ENCODE measurements around the gene MYD88.

The MYD88 gene

DNA sequence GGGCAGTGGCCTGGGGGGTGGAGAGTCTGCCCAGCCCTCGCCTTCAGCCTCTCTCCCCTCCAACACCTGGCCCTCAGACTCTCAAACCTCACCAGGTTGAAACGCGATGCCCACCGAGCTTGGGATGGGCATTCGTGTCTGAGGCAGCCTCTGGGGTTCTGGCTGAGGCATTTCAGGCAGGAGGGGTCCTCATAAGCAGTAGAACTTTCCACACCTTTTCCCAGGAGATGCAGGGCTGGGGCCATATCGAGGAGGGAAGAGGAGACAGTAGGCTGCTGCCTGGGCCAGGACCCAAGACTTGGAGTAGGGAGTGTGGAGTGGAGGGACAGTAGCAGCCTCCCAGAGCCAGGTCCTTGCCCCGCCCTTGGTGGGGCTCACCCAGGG, 26.1 kb upstream of the MYD88 start:
- no peak for DNase-seq (ENCODE audit: low read depth)

DNA sequence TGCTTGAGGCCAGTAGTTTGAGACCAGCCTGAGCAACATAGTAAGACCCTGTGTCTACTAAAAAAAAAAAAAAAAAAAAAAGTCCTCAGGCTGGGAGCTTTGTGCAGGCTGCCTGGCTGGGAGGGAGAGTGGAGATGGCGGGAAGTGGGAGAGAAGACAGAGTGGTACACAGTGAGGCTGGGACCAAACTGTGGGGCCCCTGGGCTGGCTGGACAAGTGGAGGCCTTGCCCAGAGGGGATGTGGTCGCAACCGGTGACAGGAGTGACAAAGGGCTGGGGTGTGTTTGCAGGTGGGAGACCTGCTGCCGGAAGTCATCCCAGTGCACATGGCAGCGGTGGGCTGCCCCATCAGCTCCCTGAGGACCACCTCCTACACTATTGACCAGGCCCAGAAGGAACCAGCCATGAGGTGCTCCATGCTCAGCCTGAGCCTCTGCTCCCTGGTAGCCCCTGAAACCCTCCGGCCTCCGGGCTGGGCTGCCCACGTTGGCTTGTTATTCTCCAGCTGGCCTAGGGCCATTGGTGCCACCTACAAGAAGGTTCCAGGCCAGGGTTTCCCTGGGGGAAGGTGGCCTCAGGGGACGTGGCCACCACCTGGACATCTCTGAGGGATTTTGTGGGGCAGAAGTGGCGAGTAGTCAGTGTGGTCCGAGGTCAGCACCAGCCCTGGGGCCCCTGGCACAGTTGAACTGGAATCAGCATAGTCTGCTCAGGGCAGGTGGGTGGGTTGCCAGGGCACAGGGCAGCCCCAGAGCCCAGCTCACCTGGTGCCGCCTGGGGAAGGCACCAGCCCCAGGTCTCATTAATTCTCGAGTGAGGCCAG, 24.2 kb upstream of the MYD88 start:
- DNase-seq (ENCODE audit: low read depth): no peak

DNA sequence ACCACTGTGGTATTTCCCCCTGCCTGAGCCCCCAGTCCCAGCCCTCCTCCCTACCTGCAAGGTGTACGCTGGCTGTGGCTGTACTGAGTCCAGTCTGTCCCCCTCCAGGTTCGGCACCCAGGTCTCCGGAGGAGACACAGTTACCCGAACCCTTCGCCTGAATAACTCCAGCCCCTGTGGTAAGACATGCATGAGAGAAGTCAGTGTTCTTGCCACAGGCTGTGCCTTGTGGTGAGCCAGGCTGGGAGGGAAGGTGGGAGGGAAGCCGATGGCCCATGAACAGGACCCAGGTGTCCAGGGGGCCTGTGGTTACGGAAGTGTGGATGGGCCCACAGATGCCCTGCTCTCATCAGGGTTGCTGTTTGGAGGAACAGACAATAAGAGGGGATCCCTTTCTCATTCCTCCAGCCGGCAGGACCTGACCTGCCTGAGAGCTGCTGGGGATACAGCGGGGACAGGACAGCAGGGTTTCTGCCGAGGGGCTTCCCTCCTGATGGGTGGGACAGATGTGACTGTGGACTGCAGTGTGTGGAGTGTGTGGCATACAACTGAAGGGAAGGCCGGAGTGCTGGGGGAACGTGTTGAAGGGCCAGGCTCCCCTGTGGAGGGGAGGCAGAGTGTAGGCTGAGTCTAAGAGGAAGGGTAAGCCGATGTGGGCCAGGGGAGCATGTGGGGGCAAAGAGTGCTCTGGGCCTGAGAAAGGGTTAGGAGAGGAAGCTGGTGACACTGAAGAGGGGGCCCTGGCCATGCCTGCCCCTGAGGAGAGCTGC, 23.4 kb upstream of the MYD88 start:
- DNase-seq (ENCODE audit: low read depth): no peak

DNA sequence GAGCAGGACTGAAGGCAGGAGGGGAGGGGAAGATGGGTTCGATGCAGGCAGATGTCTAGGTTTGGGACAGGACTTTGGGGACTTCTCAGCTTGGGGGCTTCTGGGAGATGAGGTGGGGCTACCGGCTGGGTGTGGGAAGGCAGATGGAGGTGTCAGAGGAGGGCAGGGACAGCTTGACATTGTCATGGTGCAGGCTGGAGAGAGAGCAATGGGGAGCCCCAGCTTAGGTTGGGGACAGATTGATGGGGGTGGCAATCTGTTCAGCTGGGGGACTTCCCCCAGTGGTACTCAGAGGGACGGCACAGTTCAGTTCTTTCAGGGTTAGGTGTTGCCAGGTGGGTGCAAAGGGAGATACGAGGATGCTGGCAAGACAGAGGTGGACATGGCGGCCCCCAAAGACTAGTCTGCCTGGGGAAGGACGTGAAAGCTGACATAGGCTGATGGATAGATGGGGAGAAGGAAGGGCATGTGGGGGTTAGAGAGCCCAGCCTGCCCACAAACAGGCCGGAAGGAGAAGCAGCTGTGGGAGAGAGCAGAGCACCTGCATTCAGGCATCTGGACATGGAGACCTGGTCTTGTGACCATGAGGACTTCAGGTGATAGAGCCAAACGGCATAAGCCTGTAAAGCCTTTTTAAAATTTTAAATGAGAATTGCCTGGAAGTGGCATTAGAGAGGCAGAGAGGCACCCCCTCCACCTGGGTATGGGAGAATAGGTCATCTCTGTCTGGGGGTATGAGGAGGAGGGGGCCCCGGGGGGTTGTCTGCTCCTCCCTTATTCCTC, 22.6 kb upstream of the MYD88 start:
- no peak for DNase-seq (ENCODE audit: low read depth)

DNA sequence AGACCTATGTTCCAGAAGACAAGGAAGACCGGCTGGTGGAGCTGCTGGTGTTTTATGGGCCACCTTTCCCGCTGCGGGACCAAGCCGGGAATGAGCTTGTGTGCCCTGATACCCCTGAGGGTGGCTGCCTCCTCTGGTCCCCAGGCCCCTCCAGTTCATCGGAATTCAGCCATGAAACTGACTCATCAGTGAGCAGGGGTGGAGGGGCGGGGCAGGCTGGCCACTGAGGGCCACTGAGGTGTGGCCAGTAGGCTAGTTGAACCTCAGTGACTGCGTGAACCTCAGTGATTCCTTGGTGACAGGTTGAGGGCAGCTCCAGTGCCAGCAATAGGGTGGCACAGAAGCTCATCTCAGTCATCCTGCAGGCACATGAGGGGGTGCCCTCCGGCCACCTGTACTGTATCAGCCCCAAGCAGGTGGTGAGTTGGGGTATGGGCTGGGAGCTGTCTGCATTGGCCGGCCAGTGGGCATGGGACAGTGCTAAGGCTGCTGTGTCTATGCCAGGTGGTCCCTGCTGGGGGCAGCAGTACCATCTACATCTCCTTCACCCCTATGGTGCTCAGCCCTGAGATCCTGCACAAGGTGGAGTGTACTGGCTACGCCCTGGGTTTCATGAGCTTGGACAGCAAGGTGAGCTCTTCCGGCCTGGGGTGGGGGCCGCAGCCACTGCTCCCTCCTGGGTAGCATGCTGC, 21.8 kb upstream of the MYD88 start:
- no peak for DNase-seq (ENCODE audit: low read depth)

DNA sequence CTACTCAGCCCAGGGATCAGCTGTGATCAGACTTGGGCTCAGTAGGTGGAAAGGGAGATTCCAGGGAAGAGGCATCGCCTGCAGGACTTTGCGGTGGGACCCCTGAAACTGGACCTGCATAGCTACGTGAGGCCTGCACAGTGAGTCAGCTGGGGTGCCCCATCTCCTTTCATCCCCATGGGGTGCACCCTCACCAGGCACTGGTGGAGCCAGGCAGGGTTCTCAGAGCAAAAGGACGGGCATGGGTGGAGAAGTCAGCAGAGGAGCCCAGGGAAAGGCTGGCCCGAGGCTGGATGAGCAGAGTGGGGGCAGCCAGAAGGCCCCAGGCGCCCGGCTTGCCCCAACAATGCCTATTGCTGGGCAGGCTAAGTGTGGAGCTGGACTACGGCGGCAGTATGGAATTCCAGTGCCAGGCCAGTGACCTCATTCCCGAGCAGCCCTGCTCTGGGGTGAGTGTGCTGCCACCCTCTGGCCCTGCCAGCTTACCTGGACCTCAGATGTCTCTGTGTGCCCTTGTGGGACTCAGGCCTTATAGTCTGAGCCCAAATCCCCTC, 21.2 kb upstream of the MYD88 start:
- no peak for DNase-seq (ENCODE audit: low read depth)

DNA sequence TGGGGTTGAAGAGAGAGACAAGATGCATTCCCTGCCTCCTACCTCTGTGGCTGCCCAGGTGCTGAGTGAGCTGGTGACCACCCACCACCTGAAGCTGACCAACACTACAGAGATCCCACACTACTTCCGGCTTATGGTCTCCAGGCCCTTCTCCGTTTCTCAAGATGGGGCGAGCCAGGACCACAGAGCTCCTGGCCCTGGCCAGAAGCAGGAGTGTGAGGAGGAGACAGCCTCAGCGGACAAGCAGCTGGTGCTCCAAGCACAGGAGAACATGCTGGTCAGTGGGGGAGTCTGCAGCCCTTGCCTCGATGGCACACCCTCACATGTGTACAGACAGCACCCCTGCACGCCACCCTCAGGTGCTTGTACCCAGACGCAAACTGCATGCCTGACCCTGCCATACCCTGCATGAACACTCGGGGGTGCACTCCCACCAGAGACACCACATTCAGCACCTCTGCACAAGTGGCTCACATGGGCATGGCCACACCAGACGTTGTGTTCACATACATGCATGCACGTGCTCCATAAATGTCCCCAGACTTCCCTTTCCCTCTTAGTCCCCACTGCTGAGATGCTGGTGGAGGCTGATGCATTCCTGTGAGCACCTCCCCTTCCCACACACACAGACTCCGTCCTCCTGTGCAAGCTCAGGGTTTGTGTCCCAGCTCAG, 20.6 kb upstream of the MYD88 start:
- peak; percentile 50 for DNase-seq (ENCODE audit: low read depth)

DNA sequence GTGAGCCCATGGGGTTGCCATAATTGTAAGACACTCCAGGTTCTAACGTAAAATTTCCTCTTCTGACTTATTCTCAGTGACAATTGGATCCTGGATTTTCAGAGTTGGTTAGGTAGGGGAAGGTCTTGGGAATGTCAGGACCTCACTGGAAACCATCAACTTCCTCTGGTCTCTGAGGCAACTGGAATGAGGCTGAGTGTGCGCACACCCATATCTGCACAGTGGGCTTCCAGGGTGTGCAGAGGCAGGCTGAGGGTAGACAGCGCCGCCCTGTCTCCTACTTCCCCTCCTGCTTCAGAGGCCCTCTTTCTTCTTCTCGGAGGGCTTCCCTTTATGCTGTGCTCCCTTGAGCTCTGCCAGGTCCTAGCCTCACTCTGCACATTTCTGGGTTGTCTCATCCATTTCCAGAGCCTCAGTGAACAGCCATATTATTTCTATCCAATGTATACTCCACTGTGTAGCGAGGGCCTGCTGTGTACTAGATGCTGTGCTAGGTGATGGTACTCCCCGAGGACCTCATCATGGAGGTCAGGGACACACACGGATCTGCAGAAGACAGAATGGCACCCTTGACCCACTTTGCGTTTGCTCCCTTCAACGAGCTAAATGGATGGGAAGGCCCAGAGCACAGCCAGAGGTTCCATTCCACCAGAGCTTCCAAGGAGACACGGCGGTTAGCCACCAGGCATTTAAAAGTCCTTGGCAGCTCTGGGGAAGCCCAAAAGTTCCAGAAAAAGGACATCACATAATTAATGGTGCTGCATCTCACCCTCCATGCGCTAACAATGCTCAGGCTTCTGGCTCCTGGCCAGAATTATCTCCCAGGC, 19.8 kb upstream of the MYD88 start:
- no peak for DNase-seq (ENCODE audit: low read depth)

DNA sequence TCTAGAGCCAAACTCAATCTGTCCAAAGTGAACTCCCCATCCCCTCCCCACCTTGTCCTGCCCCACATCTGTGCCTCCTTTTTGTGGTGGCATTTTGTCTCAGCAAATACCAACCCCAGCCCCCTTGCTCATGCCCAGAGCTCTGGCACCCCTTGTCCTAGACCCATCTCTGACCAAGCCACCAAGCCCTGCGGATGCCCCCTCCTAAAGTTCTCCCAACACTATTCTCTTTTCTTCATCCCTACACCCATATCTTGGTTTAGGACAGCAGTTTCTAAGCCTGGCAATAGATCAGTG, 19.3 kb upstream of the MYD88 start:
- DNase-seq (ENCODE audit: low read depth): no peak

DNA sequence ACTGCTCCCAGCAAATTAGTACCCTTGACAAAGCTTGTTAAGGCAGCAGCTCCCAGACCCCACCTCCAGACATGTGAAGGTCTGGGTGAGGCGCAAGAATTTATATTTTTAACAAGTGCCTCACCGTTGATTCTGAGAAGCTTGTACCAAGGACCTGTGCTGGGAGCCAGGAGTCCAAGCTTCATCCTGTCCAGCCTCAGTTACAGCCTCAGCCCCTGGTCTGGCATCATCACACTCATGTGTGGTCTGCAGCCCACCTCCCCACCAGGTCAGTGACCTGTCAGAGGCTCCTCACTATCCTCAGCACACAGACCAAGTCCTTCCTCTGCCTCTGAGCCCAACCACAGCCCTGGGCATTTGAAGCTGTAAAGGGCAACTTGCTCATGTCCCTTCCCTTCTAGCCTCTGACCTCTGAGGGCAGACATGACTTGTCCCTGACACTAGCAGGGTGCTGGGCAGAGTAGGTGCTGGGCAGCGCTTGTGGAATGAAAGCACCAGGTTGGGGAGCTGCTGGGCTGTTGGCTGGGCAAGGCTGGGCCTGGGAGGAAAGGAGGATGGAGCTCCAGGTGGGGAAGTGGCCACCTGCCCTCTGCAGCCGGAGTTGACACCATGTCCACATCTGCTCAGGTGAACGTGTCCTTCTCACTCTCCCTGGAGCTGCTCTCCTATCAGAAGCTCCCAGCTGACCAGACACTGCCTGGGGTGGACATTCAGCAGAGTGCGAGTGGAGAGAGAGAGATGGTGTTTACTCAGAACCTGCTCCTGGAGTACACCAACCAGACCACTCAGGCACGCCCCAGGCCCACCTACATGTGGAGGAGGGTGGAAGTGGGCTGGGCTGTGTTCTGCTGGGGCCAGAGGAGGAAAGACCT, 18.4 kb upstream of the MYD88 start:
- DNase-seq (ENCODE audit: low read depth): no peak

DNA sequence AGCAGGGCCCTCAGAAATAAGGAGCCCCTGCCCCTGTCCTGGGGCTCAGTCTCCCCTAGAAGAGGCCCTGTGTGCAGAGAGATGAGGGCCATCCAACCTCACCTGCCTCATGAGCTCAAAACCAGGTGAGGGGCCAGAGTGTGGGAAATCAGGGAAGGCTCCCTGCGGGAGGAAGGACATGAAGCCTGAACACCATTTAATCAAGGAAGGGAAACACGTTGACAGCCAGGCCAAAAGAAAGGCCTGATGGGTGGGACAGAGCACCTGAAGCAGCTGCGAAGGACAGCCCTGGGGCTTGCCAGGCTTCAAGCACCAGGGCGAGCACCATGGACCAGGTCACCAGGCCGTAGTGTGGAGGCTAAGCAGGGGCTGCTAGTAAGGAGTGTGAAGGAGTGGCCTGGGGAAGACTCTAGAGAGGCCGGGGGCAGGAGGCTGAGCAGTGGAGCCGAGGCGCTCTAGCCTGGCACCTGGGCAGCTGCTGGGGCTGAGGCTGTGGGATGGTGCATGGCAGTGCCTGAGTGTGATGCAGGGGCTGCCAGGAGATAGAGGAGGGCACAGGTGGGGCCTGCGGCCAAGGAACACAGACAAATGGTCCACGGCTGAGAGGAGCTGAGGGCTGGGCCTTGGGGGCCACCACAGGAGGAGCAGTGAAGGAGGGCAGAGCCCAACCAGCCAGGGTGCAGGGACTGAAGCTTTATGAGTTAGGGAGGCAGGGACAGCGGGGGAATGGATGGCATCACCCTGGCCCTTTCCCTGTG, 17.6 kb upstream of the MYD88 start:
- no peak for DNase-seq (ENCODE audit: low read depth)

DNA sequence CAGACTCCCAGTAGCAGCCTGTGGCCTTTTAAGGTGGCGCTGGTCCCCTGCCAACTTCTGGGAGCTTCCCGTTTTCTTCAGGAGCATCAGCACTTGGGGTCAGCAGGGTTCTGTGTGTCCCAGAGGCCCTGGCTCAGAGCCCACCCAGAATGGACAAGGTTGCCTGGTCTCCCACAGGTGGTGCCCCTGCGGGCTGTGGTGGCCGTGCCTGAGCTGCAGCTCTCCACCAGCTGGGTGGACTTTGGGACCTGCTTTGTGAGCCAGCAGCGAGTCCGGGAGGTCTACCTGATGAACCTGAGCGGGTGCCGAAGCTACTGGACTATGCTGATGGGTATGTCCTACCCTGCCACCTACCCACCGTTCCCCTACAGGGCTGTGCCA, 17.0 kb upstream of the MYD88 start:
- DNase-seq (ENCODE audit: low read depth): no peak

DNA sequence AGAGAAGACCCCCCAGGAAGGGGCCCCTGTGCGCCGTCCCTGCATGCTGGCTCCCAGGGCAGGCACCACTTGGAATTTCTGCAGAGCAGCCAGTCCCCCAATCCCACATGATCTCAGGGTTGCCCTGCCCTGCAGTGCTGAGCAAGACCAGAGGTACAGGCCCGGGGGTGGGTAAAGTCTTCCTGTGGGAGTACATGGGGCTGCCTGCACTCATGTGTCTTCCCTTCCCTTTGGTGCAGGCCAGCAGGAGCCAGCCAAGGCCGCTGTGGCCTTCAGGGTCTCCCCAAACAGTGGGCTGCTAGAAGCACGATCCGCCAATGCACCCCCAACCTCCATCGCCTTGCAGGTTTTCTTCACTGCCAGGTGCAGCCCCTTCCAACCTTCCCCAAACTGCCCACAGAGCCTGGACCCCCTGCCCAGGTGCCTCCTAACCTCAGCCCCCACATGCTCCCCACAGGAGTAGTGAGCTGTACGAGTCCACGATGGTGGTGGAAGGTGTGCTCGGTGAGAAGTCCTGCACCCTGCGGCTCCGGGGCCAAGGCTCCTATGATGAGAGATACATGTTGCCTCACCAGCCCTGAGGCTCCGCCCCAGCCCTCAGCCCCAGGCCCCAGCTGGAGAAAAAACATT, 16.5 kb upstream of the MYD88 start:
- DNase-seq (ENCODE audit: low read depth): no peak

DNA sequence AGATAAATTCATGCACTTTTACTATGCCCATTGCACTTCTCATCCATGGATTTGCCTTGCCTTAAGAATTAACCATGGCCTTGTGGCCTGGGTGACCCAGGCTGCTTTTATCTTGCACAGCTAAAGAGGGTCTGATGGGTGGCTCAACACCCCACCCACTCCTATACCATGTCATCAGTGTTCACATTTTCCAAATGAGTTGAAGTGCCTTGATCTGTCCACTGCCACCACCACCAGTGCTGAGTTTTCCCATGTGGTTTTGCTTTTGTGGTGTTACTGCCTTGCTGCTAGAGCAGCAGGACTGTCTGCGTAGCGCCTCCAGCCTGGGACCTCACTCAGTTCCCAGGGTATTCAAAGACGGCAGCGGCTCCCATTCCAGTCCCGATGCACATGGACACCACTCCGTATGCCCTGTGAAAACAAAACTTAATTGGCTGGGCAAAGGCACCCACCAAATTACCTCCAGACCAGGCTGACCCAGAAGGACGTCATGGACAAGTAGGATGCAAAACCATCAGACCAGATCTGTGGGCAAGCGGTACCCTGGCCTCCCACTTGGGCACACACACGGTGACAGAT, 15.7 kb upstream of the MYD88 start:
- DNase-seq (ENCODE audit: low read depth): no peak

DNA sequence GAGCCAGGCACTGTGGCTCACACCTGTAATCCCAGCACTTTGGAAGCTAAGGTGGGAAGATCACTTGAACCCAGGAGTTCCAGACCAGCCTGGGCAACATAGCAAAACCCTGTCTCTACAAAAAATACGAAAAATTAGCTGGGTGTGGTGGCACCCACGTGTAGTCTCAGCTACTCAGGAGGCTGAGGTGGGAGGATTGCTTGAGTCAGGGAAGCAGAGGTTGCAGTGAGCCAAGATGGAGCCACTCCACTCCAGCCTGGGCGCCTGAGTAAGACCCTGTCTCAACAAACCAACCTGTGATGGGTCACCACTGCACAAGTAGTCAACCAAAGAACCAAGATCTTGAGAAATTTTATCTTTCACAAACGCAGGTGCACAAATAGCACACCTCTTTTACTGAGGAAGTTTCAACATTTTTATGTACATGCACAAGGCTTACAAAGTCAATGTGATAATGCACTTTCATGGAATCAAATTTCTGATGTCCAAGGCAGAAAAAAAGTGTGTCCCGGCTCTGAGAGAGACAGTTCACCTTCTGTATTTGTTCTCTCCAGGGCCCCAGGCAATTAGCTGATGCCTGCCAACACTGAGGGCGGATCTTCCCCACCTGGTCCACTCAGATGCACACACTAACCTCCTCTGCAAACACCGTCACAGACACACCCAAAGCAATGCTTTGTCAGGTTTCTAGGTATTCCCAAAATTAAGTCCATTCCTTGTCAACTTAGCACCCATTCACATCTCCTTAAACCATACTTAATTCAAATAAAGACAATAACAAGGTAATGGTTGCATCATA, 13.9 kb upstream of the MYD88 start:
- DNase-seq (ENCODE audit: low read depth): no peak

DNA sequence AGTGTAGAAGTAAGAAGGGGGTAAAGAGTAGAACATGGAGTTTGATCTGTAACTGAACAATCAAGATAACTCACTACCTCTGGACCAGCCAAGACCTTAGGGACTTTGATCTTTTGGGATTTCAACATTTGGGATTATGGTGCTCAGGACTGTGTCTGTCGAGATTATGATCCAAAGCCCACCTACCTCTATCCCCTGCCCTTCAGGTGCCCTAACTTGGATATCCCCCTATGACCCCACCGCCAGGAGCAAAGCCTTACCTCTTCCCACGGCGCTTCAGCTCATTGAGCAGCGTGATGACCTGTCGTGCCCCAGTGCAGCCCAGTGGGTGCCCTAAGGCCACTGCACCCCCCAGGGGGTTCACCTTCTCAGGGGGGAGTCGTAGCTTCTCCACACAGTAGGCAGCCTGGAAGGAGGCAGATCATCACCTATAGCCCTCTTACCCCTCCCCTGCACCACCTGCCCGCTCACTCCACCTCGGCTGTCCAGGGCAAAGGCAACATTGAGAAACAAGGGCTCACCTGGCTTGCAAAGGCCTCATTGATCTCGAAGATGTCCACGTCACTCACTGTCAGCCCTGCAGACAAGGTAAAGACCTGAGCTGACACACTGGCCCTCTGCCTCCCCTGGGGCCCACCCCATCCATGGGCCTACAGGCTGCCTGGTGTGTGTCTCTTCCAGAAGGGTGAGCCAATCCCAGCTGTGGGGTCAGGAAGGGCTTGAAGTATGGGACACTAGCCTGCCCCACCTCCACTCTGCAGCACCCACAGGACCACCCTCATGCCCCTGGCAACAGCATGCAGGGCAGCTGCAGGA, 12.9 kb upstream of the MYD88 start:
- DNase-seq (ENCODE audit: low read depth): no peak

Measured in stimulated activated CD8-positive, alpha-beta memory T cell treated with anti-CD3 and anti-CD28 coated beads, Interleukin-7, amount 100 ng/mL, for 24 hours (primary cell).